Heart left ventricle (tissue), 13 donors: ENCODE results near the gene DHH.

Experiments used
- CTCF ChIP-seq, 12 donors: fragments of 200-600 bp; sonication (generic) in 4 of 12; IDR thresholded peaks; one replicate each; pipeline versions ENCODE4 v1.5.0 to v1.8.0; 2018 to 2022; ENCODE audit warnings: antibody characterized with exemption in 12 of 12, mild to moderate bottlenecking in 5 of 12
- POLR2A ChIP-seq, 2 donors: fragments of 450-650 bp; IDR thresholded peaks; one replicate each; pipeline ENCODE4 v1.6.1; 2017; ENCODE audit warnings: antibody characterized with exemption in 2 of 2, mild to moderate bottlenecking in 2 of 2, moderate library complexity in 2 of 2
- donor health status: ischemic (EF 13 %, LVEDD 7.1; RV severe dilation, severe dysfunction).
- donor health status: DM: no; HTN: yes; CAD: no.
- donor health status: DM: no; HTN: no; CAD: no.
- donor health status: ischemic (EF 25% LVEDD 6.9; RV normal size, moderate dysfunction).
- donor health status: ischemic (EF 25% LVEDD 5.7; RV mildly dilated, moderate dysfunction).
- donor health status: ischemic (EF 35%, LVEDD 5.7; RV mildly dilated, moderate dysfunction).
- donor health status: nonischemic (EF 11% LVEDD 7.7; RV severe dilation, severe dysfunction).
- donor health status: DM: yes; HTN: yes; CAD: no.
- donor health status: PGD.
- donor health status: ischemic (EF 29% LVEDD 5.4; RV normal size, mild dysfunction).
- donor health status: nonischemic (EF 23%, LVEDD 6.1; RV moderate dilation, normal function).

DNA sequence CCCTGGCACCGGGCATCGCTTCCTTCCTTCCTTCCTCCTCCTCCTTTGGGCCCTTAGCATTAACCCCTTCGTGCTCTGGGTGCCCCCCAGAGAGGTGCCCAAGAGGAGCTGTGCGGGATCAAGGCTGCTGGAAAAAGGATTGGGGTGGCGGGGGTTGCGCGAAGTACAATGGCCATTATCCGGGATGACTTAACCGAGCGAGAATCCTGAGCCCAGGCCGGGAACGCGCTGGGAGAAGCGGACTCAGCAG lies 2.8 kb downstream of the DHH start:
- no peak for TF ChIP-seq CTCF (IDR thresholded peaks at IDR 0.05)
- TF ChIP-seq POLR2A (IDR thresholded peaks at IDR 0.05): no peak
